ENCODE data around the gene EEFSEC.

DNA sequence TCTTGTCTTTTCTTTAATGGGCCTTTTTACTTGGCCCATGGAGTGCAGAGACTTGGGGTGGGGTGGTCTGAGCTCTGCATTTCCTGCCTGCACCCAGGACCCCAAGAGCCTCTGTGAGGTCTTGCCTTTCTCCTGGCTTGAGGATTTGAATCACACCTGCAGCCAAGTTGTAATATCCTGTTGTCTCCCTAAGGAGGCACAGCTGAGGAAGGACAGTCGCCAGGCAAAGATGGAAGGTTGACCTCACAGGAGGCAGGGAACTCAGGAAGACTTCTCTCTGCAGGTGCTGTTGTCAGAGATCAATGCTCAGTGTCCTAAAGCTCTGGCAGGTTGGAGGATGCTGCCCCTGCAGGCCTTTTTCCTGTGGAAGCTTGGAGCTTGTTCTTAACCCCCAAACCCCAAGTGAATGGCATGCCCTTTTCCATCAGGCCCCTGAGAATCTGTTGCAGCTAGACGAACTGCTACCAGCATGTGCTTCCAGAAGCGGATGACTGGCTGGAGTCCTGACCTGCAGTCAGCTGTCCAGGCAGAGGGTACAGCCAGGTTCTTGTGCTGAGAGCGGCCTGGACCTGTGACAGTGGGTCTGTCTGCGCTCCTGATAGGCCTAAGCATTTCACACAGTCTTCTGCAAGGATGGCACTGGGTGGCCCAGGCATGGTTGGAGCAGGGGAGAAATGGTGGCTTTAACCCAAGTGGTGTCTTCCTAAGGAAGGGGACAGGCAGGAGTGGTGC lies 120.0 kb downstream of the EEFSEC start:
- TF ChIP-seq, protein P1, sequence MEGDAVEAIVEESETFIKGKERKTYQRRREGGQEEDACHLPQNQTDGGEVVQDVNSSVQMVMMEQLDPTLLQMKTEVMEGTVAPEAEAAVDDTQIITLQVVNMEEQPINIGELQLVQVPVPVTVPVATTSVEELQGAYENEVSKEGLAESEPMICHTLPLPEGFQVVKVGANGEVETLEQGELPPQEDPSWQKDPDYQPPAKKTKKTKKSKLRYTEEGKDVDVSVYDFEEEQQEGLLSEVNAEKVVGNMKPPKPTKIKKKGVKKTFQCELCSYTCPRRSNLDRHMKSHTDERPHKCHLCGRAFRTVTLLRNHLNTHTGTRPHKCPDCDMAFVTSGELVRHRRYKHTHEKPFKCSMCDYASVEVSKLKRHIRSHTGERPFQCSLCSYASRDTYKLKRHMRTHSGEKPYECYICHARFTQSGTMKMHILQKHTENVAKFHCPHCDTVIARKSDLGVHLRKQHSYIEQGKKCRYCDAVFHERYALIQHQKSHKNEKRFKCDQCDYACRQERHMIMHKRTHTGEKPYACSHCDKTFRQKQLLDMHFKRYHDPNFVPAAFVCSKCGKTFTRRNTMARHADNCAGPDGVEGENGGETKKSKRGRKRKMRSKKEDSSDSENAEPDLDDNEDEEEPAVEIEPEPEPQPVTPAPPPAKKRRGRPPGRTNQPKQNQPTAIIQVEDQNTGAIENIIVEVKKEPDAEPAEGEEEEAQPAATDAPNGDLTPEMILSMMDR (conservative IDR thresholded peaks at IDR 0.05; ENCODE audit: low read depth, low read length): no peak
- no peak for TF ChIP-seq EZH2 (IDR thresholded peaks at IDR 0.05; ENCODE audit: low read length, unreplicated experiment)

Data from PC-3 (cell line).